Measurements from ENCODE around the gene AMBP. TPM values are rescaled to one million over a fixed set of nuclear protein-coding genes. Genes with fewer than 3 reads are reported as not detected.

Gene AMBP
- total RNA-seq, 1 donor: 0.27 TPM

- TF ChIP-seq CTCF (IDR thresholded peaks at IDR 0.05; ENCODE audit: insufficient read depth, low read length): no peak
- no peak for DNase-seq (ENCODE audit: low read depth)
- no peak overlapping the region for H3K4me3 ChIP-seq (ENCODE audit: low read depth, low read length)
These were observed 45.2 kb upstream of the AMBP start for GRCh38 chr9:114123031-114123977.

GRCh38 chr9:114122136-114123027 lies 44.3 kb upstream of the AMBP start:
- no peak for DNase-seq (ENCODE audit: low read depth)
- TF ChIP-seq CTCF (IDR thresholded peaks at IDR 0.05; ENCODE audit: insufficient read depth, low read length): no peak
- no peak overlapping the region for H3K4me3 ChIP-seq (ENCODE audit: low read depth, low read length)

GRCh38 chr9:114121227-114122135 lies 43.4 kb upstream of the AMBP start:
- no peak for TF ChIP-seq CTCF (IDR thresholded peaks at IDR 0.05; ENCODE audit: insufficient read depth, low read length)
- H3K4me3 ChIP-seq (ENCODE audit: low read depth, low read length): no peak overlapping the region
- DNase-seq (ENCODE audit: low read depth): no peak

- H3K4me3 ChIP-seq (ENCODE audit: low read depth, low read length): no peak overlapping the region
- DNase-seq (ENCODE audit: low read depth): no peak
- no peak for TF ChIP-seq CTCF (IDR thresholded peaks at IDR 0.05; ENCODE audit: insufficient read depth, low read length)
These were observed 42.3 kb upstream of the AMBP start for GRCh38 chr9:114120192-114121014.

GRCh38 chr9:114119242-114120191 lies 41.4 kb upstream of the AMBP start:
- no peak overlapping the region for H3K4me3 ChIP-seq (ENCODE audit: low read depth, low read length)
- DNase-seq (ENCODE audit: low read depth): no peak
- TF ChIP-seq CTCF (IDR thresholded peaks at IDR 0.05; ENCODE audit: insufficient read depth, low read length): no peak
